NCI-H524 (cell line): Measurements from ENCODE around the gene RHOC.

Experiments
- DNase-seq, 2 experiments: peaks; one replicate each; lab custom pipeline; 2025; lab: John Stamatoyannopoulos, UW

RHOC gene

DNA sequence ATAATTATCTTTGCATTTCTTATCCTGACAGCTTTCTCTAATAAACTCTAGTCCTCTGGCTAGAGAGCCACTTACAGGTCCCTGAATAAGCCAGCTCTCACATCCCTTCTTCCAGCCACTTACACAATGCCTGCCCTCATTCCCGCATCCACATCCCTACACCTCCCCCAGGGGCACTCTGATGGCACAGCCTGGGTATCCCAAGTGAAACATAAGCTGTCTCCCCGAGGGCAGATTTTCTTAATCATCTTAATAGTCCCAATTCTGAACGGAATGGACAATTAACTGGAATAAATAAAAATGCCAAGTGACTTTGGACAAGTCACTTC is 4.9 kb downstream of the RHOC start:
- no peak for DNase-seq

DNA sequence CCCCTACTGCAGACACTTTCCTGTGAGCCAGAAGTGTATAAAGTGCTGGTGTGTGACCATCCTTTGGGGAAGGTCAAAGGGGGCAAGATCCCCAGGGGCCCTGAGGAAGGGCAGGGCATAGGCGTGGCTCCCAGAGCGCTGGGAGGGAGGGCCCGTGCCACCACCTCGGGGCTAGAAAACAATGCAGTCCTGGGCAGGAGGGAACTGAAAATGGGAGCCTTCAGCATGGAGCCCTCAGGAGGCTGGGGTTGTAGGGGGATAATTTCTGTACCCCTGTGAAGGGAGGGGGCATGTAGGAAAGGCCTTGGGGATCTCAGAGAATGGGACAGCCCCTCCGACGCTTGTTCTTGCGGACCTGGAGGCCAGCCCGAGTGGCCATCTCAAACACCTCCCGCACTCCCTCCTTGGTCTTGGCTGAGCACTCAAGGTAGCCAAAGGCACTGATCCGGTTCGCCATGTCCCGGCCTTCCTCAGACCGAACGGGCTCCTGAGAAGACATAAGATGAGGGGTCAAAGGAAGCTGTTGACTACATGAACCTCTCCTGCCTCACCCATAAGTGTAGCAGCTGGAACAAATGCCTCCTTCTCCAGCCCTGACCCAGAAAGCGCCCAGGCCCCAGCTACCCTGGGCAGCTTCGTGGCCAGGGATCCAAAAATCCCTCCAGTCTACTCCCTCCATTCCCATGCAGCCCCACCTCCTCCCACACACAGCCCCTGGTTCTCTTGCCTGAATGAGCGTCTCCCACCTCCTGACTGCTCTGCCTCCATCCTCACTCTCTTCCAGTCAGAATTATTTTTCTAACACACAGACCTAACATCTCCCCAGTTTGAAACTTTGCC is 5.5 kb downstream of the RHOC start:
- DNase-seq, result no peak

DNA sequence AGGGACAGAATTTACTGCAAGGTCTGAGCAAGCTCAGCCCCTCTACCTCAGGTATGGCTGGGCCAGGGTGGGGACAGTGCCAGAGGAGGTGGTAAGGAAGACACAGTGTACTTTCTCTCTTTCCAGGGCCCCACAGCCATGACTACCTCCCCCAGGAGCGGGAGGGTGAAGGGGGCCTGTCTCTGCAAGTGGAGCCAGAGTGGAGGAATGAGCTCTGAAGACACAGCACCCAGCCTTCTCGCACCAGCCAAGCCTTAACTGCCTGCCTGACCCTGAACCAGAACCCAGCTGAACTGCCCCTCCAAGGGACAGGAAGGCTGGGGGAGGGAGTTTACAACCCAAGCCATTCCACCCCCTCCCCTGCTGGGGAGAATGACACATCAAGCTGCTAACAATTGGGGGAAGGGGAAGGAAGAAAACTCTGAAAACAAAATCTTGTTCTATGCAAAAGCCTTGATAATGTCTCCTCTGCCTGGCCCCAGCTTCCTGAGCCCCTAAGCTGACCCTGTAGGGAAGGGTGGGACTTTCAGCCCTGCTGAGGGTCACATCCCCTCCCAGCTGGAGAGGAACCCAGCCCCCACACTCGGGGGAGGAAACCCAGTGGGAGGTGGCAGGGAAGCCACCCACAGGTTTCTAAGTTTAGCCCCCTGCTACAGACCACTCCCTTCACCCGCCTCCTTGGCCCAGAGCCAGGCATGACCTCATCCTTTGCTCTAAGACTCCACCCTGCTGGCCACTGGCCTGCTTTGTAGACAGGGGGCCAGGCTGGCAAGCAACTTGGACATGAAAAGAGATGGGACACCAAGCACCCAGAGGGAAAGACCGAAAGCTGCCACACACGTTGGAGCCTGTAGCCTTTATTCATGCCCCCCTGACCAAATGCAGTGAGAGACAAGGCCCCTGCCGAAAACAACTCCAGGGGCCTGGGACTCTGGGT is 6.4 kb downstream of the RHOC start:
- DNase-seq, result peak in 1 of 2 experiments; percentile 36

DNA sequence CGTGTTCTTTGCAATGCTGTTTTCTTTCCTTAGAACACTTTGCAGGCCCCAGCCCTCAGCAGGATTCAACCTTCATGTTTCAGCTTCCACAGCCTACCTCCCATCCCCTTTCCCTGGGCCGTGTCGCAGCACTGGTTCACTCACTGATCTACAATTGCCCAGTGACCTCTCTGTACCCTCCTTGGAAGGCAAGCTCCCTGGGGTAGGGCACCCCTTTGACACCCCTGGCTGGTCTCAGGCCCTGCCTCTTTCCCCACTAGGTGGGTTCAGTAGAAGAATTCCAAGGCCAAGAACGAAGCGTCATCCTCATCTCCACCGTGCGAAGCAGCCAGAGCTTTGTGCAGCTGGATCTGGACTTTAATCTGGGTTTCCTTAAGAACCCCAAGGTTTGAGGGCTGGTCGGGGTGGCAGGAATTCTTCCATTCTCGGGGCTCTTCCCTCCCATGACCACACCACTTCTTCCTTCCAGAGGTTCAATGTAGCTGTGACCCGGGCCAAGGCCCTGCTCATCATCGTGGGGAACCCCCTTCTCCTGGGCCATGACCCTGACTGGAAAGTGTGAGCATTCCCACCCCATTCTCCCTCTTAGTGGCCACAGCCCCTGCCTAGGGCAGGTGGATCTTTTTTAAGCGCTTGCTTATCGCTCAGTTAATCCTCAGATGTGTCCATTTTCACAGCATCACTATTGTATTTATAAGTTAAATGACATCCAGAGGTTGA is 7.3 kb downstream of the RHOC start:
- no peak for DNase-seq

DNA sequence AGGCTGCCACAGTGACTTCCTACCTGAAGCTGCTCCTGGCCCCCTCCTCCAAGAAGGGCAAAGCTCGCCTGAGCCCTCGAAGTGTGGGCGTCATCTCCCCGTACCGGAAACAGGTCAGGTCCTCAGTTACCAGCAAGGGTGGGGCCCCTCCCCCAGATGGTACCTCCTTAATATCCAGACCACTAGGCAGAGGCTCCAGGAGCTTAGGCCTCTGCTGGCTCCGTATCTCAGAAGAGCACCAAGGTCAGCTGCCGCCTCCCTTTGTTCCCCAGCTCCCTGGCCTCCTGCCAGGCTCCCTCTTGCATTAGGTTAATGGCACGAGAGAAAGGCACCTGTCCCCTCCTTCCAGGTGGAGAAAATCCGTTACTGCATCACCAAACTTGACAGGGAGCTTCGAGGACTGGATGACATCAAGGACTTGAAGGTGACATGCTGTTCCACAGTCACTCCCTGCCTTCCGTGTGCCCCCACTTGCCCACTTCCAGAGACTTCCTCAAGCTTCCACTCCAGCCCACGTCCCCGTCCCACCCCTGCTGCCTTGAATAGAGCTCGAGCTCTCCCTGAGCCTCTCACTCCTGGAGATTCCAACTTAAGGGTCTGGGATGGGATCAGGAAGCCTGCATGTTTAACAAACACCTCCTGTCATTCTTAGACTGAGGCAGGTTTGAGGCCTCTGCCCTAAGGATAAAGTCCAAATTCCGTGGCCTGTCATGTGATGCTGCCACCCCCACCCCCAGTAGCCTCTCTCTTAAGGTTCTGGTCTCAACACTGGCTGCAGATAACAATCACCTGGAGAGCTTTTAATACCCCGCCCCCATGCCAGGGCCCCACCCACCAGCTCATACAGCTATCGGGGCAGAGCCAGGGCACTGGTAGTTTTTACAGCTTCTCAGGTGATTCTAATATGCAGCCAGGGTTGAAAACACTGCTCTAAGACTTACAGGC is 8.3 kb downstream of the RHOC start:
- no peak for DNase-seq

DNA sequence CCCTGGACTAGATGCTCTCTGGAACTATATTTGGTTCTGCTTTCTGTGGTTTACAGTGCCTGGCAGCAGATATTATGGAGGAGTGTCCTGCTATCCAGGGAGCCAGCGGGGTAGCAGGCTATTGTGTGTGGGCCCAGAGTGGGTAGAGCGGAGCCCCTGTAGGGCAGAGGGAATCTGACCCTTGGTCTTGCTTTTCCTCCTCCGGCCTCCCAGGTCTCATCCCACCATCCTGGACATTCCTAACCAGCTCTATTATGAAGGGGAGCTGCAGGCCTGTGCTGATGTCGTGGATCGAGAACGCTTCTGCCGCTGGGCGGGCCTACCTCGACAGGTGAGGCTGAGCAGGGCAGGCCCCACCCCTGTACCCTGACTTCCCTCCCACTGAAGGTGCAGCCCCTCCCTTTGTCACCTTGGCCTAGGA is 9.1 kb downstream of the RHOC start:
- no peak for DNase-seq

DNA sequence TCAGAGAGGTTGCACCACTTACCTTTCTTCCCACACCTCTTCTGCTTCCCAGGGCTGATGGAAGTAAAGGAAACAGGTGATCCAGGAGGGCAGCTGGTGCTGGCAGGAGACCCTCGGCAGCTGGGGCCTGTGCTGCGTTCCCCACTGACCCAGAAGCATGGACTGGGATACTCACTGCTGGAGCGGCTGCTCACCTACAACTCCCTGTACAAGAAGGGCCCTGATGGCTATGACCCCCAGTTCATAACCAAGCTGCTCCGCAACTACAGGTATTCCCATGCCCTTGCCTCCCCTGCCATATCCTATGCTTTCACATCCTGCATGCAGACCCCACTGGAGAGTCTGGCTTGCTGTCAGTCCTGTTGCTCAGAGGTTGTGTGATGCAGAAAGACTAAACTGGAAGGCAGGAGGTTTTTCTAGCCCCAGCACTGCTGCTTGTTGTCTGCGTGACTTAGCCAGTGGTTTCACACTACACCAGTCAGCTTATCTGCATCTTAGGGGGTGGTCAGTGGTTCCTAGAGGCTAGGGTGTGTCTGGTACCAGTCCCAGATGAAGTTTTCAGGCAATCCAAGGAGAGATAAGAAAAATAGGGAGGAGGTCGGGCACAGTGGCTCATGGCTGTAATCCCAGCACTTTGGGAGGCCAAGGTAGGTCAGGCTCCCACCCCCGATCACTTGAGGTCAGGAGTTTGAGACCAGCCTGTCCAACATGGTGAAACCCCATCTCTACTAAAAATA is 10.2 kb downstream of the RHOC start:
- no peak for DNase-seq

DNA sequence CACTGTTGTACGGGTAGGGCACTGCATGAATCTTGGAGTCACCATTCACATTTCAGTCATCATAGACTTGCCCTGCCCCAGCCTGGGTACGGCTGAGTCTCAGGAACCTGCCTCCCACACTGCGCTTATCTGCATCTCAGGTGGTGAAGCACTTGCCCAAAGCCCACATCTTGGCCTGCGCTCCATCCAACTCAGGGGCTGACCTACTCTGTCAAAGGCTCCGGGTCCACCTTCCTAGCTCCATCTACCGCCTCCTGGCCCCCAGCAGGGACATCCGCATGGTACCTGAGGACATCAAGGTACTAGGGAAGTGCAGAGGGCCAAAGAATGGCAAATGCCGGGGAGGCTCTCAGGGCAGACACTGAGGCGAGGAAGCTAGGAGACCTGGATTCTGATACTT is 11.7 kb downstream of the RHOC start:
- no peak for DNase-seq

DNA sequence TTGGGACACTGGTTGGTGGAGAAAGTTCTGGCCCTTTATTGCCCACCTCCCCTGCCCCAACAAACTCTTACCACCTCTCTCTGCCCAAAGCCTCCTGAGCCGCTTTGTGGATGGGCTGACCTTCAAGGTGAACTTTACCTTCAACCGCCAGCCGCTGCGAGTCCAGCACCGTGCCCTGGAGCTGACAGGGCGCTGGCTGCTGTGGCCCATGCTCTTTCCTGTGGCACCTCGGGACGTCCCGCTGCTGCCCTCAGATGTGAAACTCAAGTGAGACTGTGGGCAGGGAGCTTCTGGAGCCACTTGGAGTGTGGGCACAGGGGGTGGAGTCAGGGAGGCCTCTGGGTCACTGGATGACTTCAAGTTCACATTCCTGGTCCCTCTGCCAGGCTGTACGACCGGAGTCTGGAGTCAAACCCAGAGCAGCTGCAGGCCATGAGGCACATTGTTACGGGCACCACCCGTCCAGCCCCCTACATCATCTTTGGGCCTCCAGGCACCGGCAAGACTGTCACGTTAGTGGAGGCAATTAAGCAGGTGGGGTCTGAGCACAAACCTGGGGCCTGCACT is 12.5 kb downstream of the RHOC start:
- no peak for DNase-seq

DNA sequence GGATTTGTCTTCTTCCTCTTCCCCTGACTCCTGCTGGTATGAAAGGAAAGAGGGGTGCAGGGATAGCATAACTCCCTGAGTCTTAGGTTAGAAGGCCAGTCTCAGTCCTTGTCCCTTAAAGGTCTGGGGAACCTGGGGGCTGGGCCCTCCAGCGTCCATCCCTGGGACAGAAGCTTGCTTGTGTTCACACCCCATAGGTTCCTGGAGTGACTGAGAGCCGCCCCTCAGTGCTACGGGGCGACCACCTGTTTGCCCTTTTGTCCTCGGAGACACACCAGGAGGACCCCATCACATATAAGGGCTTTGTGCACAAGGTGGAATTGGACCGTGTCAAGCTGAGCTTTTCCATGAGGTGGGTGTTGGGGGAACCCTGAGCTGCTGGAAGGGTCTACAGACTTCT is 13.1 kb downstream of the RHOC start:
- DNase-seq, result no peak

DNA sequence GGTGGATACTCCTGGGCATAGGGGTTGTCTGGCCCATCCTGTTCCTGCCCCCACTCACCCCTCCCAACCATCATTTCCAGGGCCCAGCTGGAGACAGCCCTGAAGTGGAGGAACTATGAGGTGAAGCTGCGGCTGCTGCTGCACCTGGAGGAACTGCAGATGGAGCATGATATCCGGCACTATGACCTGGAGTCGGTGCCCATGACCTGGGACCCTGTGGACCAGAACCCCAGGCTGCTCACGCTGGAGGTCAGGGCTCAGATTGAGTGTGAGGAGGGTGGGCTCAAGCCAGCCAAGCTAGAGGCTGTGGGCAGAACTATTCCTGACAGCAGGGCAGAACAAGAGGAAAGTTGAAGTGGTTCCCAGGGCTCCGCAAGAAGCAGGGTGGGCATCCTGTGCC is 14.2 kb downstream of the RHOC start:
- no peak for DNase-seq

DNA sequence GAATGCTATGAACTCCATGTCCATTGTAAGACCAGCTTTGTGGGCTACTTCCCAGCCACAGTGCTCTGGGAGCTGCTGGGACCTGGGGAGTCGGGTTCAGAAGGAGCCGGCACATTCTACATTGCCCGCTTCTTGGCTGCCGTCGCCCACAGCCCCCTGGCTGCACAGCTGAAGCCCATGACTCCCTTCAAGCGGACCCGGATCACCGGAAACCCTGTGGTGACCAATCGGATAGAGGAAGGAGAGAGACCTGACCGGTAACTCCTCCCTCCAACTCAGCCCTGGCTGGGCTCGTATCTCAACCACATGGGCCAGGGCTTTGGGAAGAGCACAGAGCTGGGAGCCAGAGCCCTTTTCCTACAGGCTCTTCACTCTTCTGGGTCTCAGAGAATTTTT is 17.1 kb downstream of the RHOC start:
- no peak for DNase-seq

DNA sequence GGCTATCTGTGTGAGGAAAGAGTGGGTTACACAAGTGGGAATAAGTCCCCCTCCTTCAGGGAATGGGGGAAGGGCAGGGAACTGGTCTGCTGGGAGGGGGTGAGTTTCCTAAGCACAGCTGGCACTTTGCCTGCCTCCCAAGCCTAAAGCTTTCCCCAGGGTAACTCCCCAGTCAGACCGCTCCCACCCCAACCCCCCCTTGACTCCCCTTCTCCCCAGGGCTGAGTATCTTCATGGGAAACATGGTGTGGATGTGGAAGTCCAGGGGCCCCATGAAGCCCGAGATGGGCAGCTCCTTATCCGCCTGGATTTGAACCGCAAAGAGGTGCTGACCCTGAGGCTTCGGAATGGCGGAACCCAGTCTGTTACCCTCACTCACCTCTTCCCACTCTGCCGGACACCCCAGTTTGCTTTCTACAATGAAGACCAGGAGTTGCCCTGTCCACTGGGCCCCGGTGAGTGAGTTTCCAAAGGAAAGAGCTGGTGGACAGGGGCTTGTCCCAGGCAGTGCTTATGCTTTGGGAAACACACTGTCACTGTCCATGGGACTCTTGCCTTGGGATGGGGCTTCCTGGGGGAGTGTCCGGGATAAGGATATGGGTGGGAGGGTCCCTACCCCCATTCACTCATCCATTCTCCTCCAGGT is 17.6 kb downstream of the RHOC start:
- DNase-seq, result no peak

DNA sequence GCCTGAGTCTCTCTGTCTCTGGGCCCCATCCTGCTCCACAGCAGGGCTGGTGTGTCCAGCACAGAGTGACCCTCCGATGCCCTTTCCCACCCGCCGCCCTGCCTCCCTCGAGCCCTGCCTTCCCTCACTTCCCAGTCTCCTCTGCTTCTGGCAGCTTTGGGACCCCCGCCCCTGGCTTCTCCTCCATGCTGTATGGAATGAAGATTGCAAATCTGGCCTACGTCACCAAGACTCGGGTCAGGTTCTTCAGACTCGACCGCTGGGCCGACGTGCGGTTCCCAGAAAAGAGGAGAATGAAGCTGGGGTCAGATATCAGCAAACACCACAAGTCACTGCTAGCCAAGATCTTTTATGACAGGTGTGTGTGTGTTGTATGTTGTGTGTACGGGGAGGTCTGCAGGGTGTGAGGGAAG is 18.1 kb downstream of the RHOC start:
- DNase-seq, result no peak

DNA sequence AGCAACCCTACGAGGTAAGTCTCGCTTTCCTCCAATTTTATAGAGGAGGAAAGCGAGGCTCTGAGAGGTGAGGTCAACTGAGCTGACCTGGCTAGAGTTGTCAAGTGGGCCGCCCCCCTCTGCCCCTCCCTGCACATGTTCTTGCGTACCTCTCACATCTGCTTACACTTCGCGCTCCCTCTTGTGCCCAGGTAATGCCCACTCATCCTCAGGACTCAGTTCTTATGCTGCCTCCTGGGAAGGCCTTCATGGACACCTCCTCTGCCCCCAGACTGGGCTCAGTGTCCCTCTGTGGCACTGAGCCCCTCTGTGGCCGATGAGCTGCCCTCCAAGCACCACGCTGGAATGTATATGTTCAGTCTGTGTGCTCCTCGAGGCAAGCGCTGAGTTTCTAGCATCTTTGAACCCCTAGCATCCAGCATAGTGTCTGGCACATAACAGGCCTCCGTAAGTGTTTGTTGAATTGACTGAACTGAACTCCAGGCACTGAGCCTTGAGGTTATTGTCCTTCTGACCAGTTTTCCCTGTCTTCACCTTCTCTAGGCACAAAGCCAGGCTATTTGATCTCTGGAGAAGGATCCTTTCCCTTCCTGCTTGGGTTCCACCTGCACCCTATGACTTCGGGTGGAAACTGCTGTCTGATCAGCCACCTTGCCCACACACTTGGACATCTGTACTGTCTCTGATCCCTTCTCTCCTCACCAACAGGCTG is 19.0 kb downstream of the RHOC start:
- DNase-seq, result no peak

DNA sequence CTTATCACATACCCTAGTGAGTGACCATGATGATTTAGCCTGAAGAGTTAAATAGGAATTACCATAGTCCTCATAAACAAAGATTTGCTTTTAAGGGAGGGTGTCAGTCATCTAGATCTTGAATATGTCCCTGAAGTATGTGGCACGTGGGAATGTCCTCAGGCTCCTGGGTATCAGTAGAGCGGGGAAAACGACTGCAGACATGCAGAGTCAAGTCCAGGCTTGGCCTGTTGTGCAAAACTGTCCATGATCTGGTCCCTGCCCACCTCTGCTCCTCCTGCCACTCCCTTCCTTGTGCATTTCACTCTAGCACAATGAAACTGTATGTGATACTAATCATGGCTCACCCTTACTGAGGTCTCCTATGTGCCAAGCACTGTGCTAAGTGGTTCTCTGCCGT is 19.6 kb downstream of the RHOC start:
- no peak for DNase-seq

DNA sequence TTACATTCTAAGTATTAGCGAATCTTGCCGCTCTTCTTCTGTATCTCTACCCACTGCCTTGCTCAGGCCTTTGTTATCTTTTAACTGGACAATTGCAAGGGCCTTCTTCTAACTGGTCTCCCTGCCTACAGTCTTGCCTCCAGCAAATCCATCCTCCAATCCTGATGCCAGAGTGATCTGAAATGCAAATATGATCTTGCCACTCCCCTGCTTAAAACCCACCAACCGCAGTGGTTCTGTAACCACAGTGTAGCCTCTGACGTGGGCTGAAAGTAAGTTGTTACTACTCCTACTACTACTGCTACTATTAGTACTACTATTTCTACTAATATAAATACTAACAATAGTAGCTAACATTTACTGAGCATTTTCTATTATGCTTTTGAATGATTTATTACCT is 20.1 kb downstream of the RHOC start:
- no peak for DNase-seq

DNA sequence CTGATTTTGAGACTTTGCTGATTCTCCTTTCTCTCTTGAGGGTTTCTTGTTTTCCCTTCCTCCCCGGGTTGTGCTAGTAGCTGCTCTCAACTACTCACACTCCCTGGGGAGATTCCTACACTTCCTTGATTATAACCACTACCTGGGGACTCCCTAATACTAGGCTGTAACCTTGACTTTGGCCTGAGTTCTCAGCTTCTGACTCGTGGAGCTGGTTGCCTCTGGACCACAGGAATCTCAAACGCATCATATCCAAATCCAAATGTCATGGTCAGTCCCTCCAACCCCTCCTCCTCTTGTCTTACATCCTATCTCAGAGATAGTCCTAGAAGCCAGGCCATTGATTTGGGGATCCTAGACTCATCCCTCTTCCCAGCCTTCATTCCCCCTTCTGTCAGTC is 20.5 kb downstream of the RHOC start:
- no peak for DNase-seq

DNA sequence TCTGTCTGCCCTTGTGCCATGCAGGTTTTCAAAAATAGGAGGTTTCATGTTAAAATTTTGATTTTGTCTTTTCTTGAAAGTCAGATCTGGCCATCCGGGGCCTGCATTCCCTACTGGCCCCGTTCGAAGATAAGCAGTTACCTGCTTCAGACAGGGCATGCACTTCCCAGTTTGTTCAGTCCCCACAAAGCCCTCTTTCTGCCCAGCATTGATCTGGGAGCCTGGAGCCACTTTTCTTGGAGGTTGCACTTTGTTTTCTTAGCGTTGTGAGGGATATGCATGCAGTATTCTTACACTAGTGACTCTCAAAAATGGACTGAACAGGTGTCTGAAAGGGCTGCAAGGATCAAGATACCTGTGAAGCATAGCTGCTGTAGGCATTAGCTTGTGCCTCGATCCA is 21.0 kb downstream of the RHOC start:
- no peak for DNase-seq
